ENCODE measurements around the gene CKMT2.
A peak's percentile ranks its signal among the peaks of the same experiment; 100 is the strongest.
"Not testable (repeated sequence)": the region's sequence is repeated elsewhere in the genome, so short reads cannot be mapped to it uniquely, and the experiment has no call there.

The CKMT2 gene

GRCh38 chr5:81250004-81250403 lies 16.9 kb downstream of the CKMT2 start:
- no peak for DNase-seq (ENCODE audit: low read depth, low spot score)

- DNase-seq (ENCODE audit: low read depth, low spot score): no peak
Observed at GRCh38 chr5:81251922-81252321, 18.8 kb downstream of the CKMT2 start.

DNA sequence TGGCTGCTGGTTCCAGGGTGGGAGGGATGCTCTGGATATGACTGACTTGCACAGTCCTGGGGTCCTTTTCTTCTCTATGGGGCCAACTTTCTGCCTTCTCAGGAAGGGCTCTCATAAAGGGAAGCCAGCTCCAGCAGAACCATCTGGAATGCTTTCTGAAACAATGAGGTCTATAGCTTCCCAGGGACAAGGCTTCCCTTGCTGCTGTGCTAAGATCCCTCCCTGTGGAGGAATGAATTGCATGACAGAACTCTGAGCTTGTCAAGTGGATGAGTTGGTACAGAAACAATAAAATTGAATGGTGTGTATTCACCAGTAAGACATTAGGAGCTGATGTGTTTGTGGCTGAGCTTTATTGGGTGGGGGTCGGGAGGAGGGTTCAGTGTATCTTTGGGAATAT lies 19.8 kb downstream of the CKMT2 start:
- DNase-seq (ENCODE audit: low read depth, low spot score): no peak

- DNase-seq (ENCODE audit: low read depth, low spot score): no peak
Observed at GRCh38 chr5:81253875-81254274, 20.8 kb downstream of the CKMT2 start.

- no peak for DNase-seq (ENCODE audit: low read depth, low spot score)
Observed at GRCh38 chr5:81254886-81255559, 21.9 kb downstream of the CKMT2 start.

DNA sequence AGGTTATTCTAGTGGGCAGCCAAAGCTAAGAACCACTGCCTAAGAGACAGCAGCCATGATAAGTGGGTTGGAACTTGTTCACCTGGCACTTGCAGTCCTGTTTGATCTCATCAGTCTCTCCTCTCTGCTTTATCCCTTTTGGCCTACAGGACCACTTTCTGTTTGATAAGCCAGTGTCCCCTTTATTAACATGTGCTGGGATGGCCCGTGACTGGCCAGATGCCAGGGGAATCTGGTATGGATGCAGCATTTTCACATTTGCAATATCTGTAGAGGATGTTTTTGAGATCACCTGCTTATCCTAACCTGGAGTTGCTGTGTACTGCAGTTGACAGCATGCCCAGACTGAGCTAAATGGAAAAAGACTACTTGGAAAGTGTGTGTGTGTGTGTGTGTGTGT lies 23.6 kb downstream of the CKMT2 start:
- no peak for DNase-seq (ENCODE audit: low read depth, low spot score)

DNA sequence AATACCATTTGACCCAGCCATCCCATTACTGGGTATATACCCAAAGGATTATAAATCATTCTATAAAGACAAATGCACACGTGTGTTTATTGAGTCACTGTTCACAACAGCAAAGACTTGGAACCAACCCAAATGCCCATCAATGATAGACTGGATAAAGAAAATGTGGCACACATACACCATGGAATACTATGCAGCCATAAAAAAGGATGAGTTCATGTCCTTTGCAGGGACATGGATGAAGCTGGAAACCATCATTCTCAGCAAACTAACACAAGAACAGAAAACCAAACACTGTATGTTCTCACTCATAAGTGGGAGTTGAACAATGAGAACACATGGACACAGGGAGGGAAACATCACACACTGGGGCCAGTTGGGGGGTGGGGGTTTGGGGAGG lies 29.7 kb downstream of the CKMT2 start:
- DNase-seq (ENCODE audit: low read depth, low spot score): not testable (repeated sequence)

GRCh38 chr5:81265101-81265500 lies 32.0 kb downstream of the CKMT2 start:
- DNase-seq (ENCODE audit: low read depth, low spot score): no peak

GRCh38 chr5:81268521-81269196 lies 35.5 kb downstream of the CKMT2 start:
- DNase-seq (ENCODE audit: low read depth, low spot score): no peak

DNA sequence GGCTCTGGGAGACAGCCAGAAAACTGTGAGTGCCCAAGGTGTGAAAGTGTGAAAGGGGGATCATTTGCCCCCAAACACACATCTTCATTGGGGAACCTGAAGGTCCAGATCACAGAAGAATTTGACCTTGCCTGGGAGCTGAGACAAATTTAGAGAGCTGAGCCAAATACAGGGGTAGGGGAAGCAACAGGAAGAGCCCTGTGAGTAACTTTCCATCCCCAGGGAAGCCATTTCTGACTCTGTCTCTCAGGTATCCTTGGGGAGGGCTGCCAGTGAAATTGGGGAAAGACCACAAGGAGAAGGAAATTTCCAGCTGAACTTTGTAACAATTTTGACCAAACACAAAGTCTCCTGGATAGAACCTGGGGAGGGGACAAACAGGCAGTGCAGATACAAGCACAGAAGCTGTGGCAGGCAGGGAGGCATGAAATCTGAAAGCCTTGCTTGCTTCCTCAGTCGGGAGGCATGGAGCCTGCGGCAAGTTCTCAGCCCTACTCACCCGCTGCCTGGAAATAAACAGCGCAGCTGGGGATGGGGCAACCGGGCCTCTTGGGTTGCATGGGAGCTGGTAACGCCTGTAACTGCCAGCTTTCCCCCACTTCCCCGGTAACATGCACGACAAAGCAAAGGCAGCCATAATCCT lies 36.8 kb downstream of the CKMT2 start:
- peak; percentile 90 for DNase-seq (ENCODE audit: low read depth, low spot score)

DNA sequence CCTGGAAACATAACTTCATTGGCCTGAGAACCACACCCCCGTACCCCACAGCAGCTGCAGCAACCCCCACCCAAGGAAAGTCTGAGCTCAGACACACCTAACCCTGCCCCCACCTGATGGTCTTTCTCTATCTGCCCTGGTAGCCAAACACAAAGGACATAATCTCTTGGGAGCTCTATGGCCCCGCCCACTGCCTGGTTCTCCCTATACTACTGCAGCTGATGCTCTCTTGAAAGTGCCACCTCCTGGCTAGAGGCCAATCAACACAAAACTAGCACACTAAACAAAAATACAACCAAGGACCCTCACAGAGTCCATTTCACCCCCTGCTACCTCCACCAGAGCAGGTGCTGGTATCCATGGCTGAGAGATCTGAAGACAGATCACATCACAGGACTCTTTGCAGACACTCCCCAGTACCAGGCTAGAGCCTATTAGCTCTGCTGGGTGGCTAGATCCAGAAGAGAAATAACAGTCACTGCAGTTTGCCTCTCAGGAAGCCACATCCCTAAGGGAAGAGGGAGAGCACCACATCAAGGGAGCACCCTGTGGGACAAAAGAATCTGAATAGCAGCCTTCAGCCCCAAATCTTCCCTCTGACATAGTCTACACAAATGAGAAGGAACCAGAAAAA lies 37.4 kb downstream of the CKMT2 start:
- peak; percentile 91 for DNase-seq (ENCODE audit: low read depth, low spot score)

GRCh38 chr5:81283976-81284375 lies 50.9 kb downstream of the CKMT2 start:
- no peak for DNase-seq (ENCODE audit: low read depth, low spot score)

DNA sequence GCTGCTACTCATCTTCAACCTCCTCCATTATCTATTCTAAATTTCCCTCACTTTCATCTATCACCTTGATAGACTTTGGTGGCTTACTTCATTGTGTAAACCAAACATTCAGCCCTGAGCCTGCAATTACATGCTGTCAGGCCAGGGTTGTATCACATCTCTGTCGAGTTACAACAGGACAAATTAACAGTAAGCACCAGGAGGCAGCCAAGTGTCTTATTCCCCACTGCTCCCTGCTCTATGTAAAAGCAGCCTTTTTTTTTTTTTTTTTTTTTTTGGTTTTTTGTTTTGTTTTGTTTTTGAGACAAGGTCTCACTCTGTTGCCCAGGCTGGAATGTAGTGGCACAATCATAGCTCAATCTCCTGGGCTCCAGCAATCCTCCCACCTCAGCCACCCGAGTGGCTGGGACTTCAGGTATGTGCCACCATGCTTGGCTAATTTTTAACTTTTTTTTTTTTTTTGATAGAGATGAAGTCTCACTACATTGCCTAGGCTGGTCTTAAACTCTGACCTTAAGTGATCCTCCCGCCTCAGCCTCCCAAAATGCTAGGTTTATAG lies 53.0 kb downstream of the CKMT2 start:
- no peak for DNase-seq (ENCODE audit: low read depth, low spot score)

DNA sequence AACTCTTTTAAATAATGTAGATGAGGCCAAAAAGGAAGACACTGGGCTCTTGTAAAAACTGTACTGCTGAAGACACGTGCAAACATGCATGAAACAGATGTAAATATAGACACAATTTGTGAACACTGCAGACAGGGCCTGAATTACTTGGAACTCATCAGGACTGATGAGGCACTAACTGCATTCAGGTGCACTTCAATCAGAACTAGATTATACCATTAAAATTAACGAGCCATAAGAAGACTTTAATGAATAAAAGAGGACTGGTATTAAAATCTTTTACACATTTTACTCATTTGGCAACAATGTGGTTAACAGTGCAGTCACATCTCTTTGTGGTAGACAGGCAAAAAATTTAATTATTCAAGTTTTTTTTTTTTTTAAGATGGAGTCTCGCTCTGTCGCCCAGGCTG lies 54.9 kb downstream of the CKMT2 start:
- no peak for DNase-seq (ENCODE audit: low read depth, low spot score)

GRCh38 chr5:81290146-81290545 lies 57.0 kb downstream of the CKMT2 start:
- DNase-seq (ENCODE audit: low read depth, low spot score): no peak

DNA sequence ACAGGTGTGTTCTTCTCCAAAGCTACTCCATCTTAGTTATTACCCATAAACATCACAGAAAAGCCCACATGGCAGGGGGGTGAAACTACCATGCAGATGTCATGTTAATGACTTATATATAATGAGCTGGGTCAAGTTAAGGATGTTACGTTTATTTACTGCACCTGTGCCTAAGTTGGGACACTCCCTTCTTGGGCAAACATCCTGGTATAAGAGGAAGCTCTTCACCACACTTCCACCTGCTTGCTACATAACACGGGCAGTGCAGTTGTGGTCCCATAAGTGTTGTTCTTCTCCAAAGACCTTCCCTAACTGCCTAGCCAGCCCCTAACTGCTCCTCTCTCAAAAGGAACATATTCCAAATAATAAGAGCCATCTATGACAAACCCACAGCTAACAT lies 59.0 kb downstream of the CKMT2 start:
- DNase-seq (ENCODE audit: low read depth, low spot score): no peak

DNA sequence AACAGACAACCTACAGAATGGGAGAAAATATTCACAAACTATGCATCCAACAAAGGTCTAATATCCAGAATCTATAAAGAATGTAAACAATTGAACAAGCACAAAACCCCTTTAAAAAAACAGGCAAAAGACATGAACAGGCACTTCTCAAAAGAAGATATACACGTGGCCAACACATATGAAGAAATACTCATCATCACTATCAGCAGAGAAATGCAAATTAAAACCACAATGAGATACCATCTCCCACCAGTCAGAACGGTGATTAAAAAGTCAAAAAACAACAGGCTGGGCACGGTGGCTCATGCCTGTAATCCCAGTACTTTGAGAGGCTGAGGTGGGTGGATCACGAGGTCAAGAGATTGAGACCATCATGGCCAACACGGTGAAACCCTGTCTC lies 60.9 kb downstream of the CKMT2 start:
- DNase-seq (ENCODE audit: low read depth, low spot score): not testable (repeated sequence)

- no peak for DNase-seq (ENCODE audit: low read depth, low spot score)
Observed at GRCh38 chr5:81297531-81297930, 64.4 kb downstream of the CKMT2 start.

DNA sequence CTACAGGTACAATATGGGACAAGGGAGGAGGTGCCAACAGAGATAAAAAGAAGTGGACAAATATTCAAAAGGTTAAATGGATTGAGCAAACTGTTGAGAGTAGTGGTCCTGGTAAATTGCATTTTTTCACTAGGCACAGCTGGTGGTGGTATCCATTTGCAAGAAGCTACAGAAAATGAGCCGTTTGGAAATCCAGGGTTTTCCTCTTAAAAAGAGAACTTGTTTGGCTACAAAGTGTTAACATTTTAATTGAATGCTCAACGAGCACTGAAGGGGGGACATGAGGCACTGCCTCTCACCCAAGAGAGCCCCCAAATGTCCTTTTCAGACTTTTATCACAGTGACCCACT lies 67.8 kb downstream of the CKMT2 start:
- no peak for DNase-seq (ENCODE audit: low read depth, low spot score)

- peak; percentile 96 for DNase-seq (ENCODE audit: low read depth, low spot score)
Observed at GRCh38 chr5:81301271-81302015, 68.3 kb downstream of the CKMT2 start, which contains the start of gene ZCCHC9. Gene ZCCHC9, plus strand, starts transcription at chr5:81301587. Its CDS starts 3,171 bp downstream, at chr5:81304758.

DNA sequence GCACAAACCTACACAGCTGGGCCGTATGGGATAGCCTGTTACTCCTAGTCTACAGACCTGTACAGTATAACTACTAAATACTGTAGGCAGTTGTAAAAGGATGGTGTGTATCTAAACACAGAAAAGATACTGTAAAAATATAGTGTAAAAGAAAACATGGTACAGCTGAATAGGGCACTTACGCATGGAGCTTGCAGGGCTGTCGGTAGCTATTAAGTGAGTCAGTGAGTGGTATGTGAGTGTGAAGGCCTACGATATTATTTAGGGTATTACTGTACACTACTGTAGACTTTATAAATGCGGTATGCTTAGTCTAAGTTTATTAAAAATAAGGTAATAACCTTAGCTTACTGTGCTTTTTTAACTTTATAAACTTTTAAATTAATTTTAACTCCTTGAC lies 69.5 kb downstream of the CKMT2 start:
- no peak for DNase-seq (ENCODE audit: low read depth, low spot score)
